HG03025 (cell line): Measurements from ENCODE around the gene ARHGAP30.
"Not testable (repeated sequence)": the region's sequence is repeated elsewhere in the genome, so short reads cannot be mapped to it uniquely, and the experiment has no call there.

ENCODE experiments used
- ATAC-seq: cut with Tn5 transposase; IDR thresholded peaks from one replicate; pipeline ENCODE4 v1.9.1; 2021; ENCODE audit warnings: mild to moderate bottlenecking, moderate library complexity; ENCODE audit not compliant: unreplicated experiment, low FRiP score

ARHGAP30 gene

GRCh38 chr1:161017756-161018630 lies 51.7 kb downstream of the ARHGAP30 start:
- no peak for ATAC-seq

DNA sequence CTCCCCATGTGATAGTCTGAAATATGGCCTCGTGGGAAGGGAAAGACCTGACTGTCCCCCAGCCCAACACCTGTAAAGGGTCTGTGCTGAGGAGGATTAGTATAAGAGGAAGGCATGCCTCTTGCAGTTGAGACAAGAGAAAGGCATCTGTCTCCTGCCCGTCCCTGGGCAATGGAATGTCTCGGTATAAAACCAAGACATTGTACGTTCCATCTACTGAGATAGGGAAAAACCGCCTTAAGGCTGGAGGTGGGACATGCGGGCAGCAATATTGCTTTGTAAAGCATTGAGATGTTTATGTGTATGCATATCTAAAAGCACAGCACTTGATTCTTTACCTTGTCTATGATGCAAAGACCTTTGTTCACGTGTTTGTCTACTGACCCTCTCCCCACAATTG lies 52.5 kb downstream of the ARHGAP30 start:
- ATAC-seq = not testable (repeated sequence)

GRCh38 chr1:161016683-161017082 lies 53.0 kb downstream of the ARHGAP30 start:
- not testable (repeated sequence) for ATAC-seq

- ATAC-seq = peak; percentile 71
These were observed 56.0 kb downstream of the ARHGAP30 start for GRCh38 chr1:161013488-161014230.

- ATAC-seq = no peak
These were observed 56.6 kb downstream of the ARHGAP30 start for GRCh38 chr1:161013131-161013487.

DNA sequence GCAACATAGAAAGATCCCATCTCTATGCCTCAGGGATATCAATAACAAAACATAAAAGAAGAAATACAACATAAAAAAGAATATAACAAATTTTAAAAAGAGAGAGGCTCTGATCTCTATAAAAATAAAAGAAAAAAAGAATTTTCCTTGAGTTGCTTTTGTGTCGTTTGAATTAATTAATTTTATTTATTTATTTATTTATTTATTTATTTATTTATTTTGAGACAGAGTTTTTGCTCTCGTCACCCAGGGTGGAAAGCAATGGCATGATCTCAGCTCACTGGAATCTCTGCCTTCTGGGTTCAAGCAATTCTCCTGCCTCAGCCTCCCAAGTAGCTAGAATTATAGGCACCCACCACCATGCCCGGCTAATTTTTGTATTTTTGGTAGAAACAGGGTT lies 57.3 kb downstream of the ARHGAP30 start:
- ATAC-seq = no peak

- no peak for ATAC-seq
These were observed 60.0 kb downstream of the ARHGAP30 start for GRCh38 chr1:161009602-161010211.

DNA sequence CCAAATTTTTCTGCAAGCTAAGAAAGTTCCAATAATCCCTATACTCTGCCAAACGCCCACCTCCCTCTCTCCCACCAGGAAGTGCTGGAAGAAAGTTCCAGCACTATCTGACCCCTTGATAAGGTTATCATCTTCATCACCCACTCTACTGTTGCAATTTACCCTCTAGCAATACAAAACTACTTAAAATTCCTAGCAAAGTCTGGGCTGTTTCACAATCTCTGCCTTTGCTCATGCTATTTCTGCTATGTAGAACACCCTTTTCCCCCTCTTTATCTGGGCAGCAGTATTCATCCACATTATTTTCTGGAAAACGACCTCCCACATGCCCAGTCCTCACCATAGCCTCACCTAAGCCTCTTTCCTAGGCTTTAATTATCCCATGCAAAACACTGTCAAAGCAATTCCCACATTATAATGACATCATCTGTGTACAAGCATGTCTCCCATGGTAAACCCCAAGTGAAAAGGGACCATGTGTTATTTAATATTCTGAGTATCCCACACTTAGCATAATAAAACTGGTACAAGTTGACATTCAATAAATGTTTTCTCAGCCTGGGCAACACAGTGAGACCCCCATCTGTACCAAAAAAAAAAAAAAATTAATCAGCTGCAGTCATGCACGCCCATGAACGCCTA lies 60.7 kb downstream of the ARHGAP30 start:
- ATAC-seq = no peak

GRCh38 chr1:161007369-161007768 lies 62.3 kb downstream of the ARHGAP30 start:
- no peak for ATAC-seq

GRCh38 chr1:161006563-161006962 lies 63.1 kb downstream of the ARHGAP30 start:
- no peak for ATAC-seq

DNA sequence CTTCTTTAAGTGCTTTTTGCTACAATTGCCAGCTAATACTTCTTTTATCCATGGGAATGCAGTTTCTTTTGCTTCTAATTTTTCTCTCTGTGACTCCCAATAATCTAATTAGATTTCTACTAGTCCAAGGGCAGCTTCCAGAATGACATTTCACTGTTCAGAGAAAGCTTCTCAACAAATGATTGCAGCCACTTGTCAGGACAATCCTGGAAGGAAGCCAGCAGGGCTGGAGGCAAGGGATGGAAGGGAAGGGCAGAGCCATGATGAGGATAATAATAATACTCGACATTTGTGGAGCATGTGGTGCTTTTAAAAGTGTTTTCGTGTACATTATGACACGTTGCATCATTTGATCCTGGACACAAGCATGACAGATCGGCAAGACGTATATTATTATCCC lies 68.2 kb downstream of the ARHGAP30 start:
- ATAC-seq = no peak

DNA sequence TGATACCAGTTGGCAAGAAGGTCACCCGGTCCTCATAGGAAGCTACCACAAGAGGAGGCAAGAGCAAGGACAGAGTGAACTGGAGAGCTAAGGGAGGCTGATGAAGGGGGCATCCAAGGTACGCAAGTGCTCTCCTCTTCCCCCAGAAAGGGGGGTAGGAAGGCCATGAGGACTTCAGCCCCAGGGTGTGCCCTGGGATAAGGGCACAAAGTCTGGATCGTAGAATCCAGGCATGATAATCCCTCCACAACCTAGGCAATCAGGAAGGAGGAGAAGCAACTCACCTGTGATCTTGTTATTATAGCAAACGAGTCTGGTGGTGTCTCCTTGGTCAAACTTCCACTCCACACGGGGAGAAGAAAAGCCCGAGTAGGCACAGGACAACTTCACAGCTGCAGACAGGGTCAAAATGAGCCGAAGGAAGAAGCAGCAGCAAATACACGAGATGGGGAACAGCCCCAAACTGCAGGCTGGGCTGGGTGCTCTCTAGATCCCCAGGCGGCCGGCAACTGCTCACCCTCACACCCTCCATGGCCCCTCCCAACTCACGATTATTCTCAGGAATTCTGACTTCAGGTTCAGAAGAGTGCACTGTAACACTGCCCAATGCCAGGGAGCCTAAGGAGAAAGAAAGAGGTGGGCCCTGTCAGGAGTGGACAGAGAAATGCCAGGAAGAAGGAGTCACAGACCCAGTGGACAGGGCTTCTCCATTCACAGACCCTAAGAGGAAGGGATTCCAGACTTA lies 68.8 kb downstream of the ARHGAP30 start:
- no peak for ATAC-seq

- ATAC-seq = no peak
These were observed 70.3 kb downstream of the ARHGAP30 start for GRCh38 chr1:160999376-160999775.

DNA sequence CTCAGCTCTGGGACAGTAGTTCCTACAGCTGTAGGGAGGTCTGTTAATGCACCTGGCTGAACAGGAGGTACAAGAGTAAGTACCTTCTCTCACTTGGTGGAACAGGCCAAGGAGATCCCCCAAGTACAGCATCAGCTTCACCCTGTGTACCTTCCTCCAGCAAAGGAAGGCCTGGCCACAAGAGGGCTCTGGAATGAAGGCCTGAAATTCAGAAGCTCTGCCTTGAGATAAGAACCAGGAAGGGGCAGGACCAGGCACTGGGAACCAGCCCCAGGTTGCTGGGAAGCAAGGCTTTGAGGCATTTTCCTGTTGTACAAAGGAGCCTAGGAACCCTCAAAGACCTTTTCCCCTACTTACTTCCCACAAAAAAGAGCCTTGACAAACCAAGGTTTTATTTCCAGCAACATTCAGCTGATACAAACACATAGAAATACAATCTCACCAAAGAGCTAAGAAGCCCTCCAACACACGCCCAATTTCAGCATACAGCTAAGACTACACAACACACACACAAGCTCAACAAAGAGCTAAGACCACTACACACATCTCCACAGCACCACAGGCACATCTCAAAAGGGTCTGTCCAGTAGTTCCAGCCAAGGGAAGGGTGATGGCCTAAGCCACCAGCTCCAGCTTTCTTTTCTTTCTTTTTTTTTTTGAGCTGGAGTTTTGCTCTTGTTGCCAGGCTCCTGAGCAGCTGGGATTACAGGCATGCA lies 72.2 kb downstream of the ARHGAP30 start:
- no peak for ATAC-seq
